Panc1 (cell line): ENCODE data around the gene IMMT. TPM values are rescaled to one million over a fixed set of nuclear protein-coding genes. Genes with fewer than 3 reads are reported as not detected.

Experiments used
- ATAC-seq: fragments of 200-7000 bp; cut with Tn5 transposase; 2 replicates; pipeline ENCODE4 v1.9.1; 2020; ENCODE audit warnings: mild to moderate bottlenecking, moderate library complexity
- BruUV-seq: library from RNA; stranded (reverse); fragments of 400-500 nt; replicated peaks from 2 replicates; lab custom pipeline; 2021; lab: Mats Ljungman, UMichigan
- CTCF ChIA-PET: fragments of 300-600 bp; sonication (Branson Sonifier 250); formaldehyde crosslinking; loops from one replicate; lab custom pipeline; 2022; ENCODE audit warnings: antibody characterized with exemption; lab: Charles Lee
- POLR2A ChIA-PET: fragments of 300-600 bp; sonication (Branson Sonifier 250); formaldehyde crosslinking; loops from one replicate; lab custom pipeline; 2022; ENCODE audit warnings: antibody characterized with exemption; lab: Charles Lee
- DNase-seq: peaks from one replicate; pipeline ENCODE4 v3.0.0-alpha.2; 2010; ENCODE audit warnings: low read depth, low spot score
- H3K27ac ChIP-seq: 2 replicates; pipeline ENCODE4 v1.5.1; 2011; ENCODE audit warnings: mild to moderate bottlenecking, low read length, inconsistent platforms
- H3K27me3 ChIP-seq: fragments of 200-500 bp; sonication (Bioruptor generic); 2 replicates; pipeline ENCODE4 v1.6.0; 2014; ENCODE audit warnings: low read length, inconsistent platforms; ENCODE audit not compliant: control insufficient read depth, insufficient read depth
- H3K36me3 ChIP-seq: fragments of 200-500 bp; sonication (Bioruptor generic); 2 replicates; pipeline ENCODE4 v1.5.1; 2014; ENCODE audit warnings: inconsistent platforms, mild to moderate bottlenecking, low read length, moderate library complexity; ENCODE audit not compliant: control insufficient read depth, insufficient read depth
- H3K4me1 ChIP-seq: 2 replicates; pipeline ENCODE4 v1.5.1; 2011; ENCODE audit warnings: inconsistent platforms, mild to moderate bottlenecking, low read length, moderate library complexity; ENCODE audit not compliant: control insufficient read depth, insufficient read depth
- H3K4me3 ChIP-seq, 2 experiments: 2 replicates each; pipeline ENCODE4 v1.5.1; 2011 to 2012; ENCODE audit warnings: low read depth in 2 of 2, low read length in 2 of 2, mild to moderate bottlenecking in 2 of 2, inconsistent platforms in 1 of 2, moderate library complexity in 1 of 2
- H3K9me3 ChIP-seq: fragments of 200-500 bp; sonication (Bioruptor generic); 2 replicates; pipeline ENCODE4 v1.5.1; 2014; ENCODE audit warnings: low read depth, mild to moderate bottlenecking, inconsistent platforms, low read length, moderate library complexity; ENCODE audit not compliant: control insufficient read depth, insufficient read depth
- CTCF ChIP-seq: fragments of 450-650 bp; IDR thresholded peaks from 2 replicates; pipeline ENCODE4 v1.5.1; 2017; ENCODE audit warnings: mild to moderate bottlenecking
- POLR2AphosphoS5 ChIP-seq: IDR thresholded peaks from 2 replicates; pipeline ENCODE4 v1.6.1; 2012; ENCODE audit warnings: mild to moderate bottlenecking, low read depth, low read length, moderate library complexity
- SIN3A ChIP-seq: IDR thresholded peaks from 2 replicates; pipeline ENCODE4 v1.6.1; 2012; ENCODE audit warnings: low read depth, mild to moderate bottlenecking, low read length, moderate library complexity, borderline replicate concordance; ENCODE audit not compliant: insufficient read depth
- TCF7L2 ChIP-seq: IDR thresholded peaks from 2 replicates; pipeline ENCODE4 v1.6.1; 2011; ENCODE audit warnings: mild to moderate bottlenecking, low read depth, low read length, inconsistent platforms
- in situ Hi-C: cut with HindIII; loops from 2 replicates; pipeline ENCODE4 v1.10.0; 2016; ENCODE audit warnings: low sequenced_read_pairs, low pct_unique_long_range_greater_than_20kb
- intact Hi-C: fragments of 100-400 bp; cut with micrococcal nuclease; formaldehyde crosslinking; loops from one replicate; pipeline ENCODE4 v1.10.0; 2022; ENCODE audit not compliant: unreplicated experiment
- total RNA-seq: library from RNA; stranded (reverse); gene quantifications from one replicate; pipeline ENCODE4 v1.2.1, GENCODE V29; 2021; ENCODE audit not compliant: unreplicated experiment
- TF ChIP-seq, protein P1 (sequence below), 2 experiments: IDR thresholded peaks; 2 replicates each; pipeline ENCODE4 v1.6.1; 2011 to 2012; ENCODE audit warnings: low read depth in 2 of 2, control low read depth in 1 of 2, low read length in 1 of 2, mild to moderate bottlenecking in 1 of 2, moderate library complexity in 1 of 2; ENCODE audit not compliant: insufficient read depth in 1 of 2

The IMMT gene
- total RNA-seq, 1 experiment from 2014 or later = 138 TPM

DNA sequence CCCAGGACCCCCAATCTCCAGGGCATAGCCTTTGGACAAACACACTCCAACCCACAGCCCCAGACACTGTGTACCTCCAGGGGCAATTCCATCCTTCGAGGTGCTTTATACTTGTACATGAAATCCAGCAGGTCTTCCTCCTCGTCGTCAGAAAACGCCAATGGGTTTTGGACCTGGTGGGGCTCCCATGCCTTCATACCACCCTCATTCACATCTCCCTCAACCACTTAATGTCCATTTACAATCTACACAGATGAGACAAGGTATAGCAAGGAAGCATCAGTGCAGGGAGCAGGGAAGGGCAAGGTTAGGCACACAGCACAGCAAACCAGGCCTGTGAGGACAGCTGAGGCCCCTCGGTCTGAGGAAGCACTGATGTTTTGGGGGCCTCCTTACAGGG is 24.6 kb upstream of the IMMT start:
- POLR2A ChIA-PET = interaction anchor here (0.6 kb wide), 1 partner anchor 228 kb away, joined by 3 read pairs; no protein-coding TSS in a partner anchor
- no TSS peak for BruUV-seq
- Histone ChIP-seq H3K36me3 (no peaks in the 10 kb centered on the region), H3K9me3 (no peaks in the 10 kb centered on the region), H3K4me3 (no peak overlapping the region), H3K4me1 (no peaks in the 10 kb centered on the region; the same call in 1 of the 2 replicates), H3K27me3 (no peaks in the 10 kb centered on the region), H3K27ac (no peak overlapping the region)
- CTCF ChIA-PET = interaction anchor here (0.6 to 0.8 kb wide), 2 partner anchors 20 to 30 kb away, joined by 3 to 4 read pairs; no protein-coding TSS in a partner anchor
- intact Hi-C loops = no loop called here
- ATAC-seq (no peak), DNase-seq (no peak)
- in situ Hi-C loops = no loop called here
- no peak for TF ChIP-seq SIN3A
- TF ChIP-seq, protein P1, sequence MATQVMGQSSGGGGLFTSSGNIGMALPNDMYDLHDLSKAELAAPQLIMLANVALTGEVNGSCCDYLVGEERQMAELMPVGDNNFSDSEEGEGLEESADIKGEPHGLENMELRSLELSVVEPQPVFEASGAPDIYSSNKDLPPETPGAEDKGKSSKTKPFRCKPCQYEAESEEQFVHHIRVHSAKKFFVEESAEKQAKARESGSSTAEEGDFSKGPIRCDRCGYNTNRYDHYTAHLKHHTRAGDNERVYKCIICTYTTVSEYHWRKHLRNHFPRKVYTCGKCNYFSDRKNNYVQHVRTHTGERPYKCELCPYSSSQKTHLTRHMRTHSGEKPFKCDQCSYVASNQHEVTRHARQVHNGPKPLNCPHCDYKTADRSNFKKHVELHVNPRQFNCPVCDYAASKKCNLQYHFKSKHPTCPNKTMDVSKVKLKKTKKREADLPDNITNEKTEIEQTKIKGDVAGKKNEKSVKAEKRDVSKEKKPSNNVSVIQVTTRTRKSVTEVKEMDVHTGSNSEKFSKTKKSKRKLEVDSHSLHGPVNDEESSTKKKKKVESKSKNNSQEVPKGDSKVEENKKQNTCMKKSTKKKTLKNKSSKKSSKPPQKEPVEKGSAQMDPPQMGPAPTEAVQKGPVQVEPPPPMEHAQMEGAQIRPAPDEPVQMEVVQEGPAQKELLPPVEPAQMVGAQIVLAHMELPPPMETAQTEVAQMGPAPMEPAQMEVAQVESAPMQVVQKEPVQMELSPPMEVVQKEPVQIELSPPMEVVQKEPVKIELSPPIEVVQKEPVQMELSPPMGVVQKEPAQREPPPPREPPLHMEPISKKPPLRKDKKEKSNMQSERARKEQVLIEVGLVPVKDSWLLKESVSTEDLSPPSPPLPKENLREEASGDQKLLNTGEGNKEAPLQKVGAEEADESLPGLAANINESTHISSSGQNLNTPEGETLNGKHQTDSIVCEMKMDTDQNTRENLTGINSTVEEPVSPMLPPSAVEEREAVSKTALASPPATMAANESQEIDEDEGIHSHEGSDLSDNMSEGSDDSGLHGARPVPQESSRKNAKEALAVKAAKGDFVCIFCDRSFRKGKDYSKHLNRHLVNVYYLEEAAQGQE (IDR thresholded peaks at IDR 0.05; ENCODE audit: insufficient read depth in 1 of 2, low read depth in 2 of 2, low read length in 1 of 2) = no peak
- no peak for TF ChIP-seq TCF7L2
- no peak for TF ChIP-seq POLR2AphosphoS5
- no peak for TF ChIP-seq CTCF

DNA sequence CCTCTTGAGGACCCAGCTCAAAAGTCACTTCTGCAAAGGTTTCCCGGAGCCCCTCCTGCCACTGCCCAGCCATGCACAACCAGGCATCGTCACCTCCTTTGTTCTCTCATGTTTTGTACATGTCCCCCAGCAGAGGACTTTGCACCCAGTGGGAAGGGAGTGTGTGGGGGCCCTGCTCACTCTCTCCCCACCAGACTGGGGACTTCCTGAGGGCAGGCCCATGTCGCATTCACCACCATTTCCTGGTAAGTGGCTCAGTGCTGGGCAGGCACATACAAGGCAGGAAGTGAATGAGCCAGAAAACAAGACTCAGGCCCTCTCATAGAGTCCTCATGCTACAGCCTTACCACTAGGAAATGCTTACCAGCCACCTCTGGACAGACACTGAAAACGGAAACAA is 22.9 kb upstream of the IMMT start:
- CTCF ChIA-PET = no interaction called here
- Histone ChIP-seq H3K27ac (no peak overlapping the region), H3K36me3 (peaks cover 5% of the 10 kb centered on the region; the same call in 1 of the 2 replicates), H3K4me1 (no peaks in the 10 kb centered on the region; the same call in 1 of the 2 replicates), H3K9me3 (no peaks in the 10 kb centered on the region), H3K27me3 (no peaks in the 10 kb centered on the region), H3K4me3 (no peak overlapping the region)
- ATAC-seq = no peak
- POLR2A ChIA-PET = interaction anchor here (0.6 kb wide), 1 partner anchor 23 kb away, joined by 3 read pairs; no protein-coding TSS in a partner anchor
- DNase-seq = no peak
- intact Hi-C loops (no loop called here), in situ Hi-C loops (no loop called here)
- TF ChIP-seq SIN3A (no peak), TCF7L2 (no peak), POLR2AphosphoS5 (no peak), CTCF (no peak)
- TF ChIP-seq, protein P1 (IDR thresholded peaks at IDR 0.05; ENCODE audit: insufficient read depth in 1 of 2, low read depth in 2 of 2, low read length in 1 of 2) = no peak
- BruUV-seq = no TSS peak
